SK-N-DZ (cell line): ENCODE data around the gene PIP4K2A.
"Not testable (repeated sequence)": the region's sequence is repeated elsewhere in the genome, so short reads cannot be mapped to it uniquely, and the experiment has no call there.

Experiments
- DNase-seq: peaks from one replicate; pipeline ENCODE4 v3.0.0-alpha.2; 2015; ENCODE audit warnings: low spot score

PIP4K2A gene

DNA sequence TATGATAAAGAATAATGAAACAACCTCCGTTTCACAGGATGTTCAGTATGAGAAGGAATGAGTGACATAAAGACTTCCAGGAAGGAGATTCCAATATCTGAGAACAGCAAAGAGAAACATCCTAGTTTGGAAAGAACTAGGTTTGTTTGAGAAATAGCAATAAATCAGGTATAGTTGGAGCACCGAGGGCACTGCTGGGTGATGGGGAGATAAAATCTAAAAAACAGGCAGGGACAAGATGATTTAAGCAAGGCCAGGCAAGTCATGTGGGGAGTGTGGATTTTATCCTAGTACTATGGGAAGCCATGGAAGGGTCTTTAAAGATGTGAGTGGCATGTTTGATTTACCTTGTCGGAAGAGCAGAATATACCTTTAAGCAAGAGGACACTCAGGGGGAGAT, 199.4 kb downstream of the PIP4K2A start:
- peak; percentile 54 for DNase-seq

DNA sequence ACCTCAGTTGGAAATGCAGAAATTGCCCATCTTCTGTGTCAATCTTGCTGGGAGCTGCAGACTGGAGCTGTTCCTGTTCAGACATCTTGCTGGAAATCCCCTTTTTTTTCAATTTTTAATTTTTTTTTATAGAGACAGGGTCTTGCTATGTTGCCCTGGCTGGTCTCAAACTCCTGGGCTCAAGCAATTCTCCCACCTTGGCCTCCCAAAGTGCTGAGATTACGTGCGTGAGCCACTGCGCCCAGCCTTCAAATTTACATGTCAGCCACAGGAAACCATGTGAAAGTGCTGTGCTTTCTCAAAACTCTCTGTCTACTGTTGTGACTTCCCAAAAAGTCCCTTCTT, 200.0 kb downstream of the PIP4K2A start:
- DNase-seq = not testable (repeated sequence)

DNA sequence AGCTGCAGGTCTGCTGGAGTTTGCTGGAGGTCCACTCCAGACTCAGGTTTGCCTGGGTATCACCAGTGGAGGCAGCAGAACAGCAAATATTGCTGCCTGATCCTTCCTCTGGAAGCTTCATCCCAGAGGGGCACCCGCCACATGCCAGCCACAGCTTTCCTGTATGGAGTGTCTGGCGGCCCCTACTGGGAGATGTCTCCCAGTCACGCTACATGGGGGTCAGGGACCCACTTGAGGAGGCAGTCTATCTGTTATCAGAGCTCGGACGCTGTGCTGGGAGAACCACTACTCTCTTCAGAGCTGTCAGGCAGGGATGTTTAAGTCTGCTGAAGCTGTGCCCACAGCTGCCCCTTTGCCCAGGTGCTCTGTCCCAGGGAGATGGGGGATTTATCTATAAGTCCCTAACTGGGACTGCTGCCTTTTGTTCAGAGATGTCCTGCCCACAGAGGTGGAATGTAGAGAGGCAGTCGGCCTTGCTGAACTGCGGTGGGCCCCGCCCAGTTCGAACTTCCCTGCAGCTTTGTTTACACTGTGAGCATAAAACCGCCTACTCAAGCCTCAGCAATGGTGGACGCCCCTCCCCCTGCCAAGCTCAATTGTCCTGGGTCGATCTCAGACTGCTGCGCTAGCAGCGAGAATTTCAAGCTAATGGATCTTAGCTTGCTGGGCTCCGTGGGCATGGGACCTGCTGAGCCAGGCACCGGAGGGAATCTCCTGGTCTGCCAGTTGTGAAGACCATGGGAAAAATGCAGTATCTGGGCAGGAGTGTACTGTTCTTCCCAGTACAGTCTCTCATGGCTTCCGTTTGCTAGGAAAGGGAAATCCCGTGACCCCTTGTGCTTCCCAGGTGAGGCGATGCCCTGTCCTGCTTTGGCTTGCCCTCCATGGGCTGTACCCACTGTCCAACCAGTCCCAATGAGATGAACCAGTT, 200.6 kb downstream of the PIP4K2A start:
- not testable (repeated sequence) for DNase-seq

DNA sequence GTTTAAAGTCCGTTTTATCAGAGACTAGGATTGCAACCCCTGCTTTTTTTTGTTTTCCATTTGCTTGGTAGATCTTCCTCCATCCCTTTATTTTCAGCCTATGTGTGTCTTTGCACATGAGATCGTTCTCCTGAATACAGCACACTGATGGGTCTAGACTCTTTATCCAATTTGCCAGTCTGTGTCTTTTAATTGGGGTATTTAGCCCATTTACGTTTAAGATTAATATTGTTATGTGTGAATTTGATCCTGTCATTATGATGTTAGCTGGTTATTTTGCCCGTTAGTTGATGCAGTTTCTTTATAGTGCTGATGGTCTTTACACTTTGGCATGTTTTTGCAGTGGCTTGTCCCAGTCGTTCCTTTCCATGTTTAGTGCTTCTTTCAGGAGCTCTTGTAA, 202.4 kb downstream of the PIP4K2A start:
- not testable (repeated sequence) for DNase-seq

DNA sequence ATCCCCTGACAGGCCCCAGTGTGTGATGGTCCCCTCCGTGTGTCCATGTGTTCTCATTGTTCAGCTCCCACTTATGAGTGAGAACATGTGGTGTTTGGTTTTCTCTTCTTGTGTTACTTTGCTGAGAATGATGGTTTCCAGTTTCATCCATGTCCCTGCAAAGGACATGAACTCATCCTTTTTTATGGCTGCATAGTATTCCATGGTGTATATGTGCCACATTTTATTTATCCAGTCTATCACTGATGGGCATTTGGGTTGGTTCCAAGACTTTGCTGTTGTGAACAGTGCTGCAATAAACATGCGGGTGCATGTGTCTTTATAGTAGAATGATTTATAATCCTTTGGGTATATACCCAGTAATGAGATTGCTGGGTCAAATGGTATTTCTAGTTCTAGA, 206.2 kb downstream of the PIP4K2A start:
- DNase-seq = not testable (repeated sequence)

DNA sequence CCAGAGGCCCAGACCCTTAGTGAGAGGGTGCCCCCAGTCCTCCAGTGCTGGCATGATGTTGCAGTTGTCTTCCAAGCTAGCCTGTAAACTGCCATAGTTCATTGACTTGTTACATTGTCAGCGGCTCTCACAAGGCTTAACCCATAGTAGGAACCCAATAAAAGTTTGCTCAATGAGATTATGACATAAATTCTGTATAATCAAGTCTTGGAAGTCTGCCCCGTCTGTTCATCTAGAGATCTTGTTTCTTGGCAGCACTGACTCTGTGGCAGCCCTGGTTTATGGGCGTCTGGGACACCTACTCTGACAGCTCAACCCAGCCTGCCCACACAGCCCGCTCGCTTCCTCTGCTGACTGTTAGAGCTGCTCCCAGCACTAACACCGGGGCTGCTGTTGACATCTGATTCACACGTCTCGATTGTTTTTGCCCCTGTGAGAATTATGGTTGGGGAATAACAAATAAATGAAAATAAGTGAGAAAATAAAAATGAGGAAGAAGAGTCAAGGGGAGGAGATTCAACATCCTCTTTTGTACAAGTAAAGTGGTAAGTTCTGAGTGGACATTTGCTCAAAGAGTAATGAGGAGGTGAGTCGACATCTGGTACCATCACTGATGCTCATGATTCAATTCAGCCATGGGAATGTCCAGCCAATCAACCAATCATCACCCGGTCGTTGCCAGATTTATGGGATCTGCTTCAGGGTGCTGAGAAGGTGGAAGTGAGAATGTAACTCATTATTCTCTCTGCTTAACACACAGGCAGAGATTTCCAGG, 208.3 kb downstream of the PIP4K2A start:
- DNase-seq = no peak

DNA sequence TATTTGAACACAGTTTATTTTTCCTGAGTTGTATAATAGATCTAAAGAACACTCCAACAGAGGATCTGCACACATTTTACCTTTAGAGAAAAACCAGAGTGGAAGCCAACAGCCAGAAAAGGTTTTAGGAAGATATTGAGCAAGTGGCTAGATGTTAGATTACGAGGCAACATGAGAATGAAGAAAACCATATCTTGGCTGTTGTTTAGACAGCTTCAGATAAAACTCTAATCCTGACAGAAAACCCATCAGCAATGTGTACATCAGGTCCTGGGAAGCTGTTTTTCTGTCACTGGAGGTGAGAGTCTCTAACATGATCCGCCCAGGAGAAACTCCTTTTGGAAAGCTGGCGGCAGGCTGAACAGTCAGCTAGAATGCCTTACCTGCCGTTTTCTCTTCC, 209.6 kb downstream of the PIP4K2A start:
- no peak for DNase-seq

DNA sequence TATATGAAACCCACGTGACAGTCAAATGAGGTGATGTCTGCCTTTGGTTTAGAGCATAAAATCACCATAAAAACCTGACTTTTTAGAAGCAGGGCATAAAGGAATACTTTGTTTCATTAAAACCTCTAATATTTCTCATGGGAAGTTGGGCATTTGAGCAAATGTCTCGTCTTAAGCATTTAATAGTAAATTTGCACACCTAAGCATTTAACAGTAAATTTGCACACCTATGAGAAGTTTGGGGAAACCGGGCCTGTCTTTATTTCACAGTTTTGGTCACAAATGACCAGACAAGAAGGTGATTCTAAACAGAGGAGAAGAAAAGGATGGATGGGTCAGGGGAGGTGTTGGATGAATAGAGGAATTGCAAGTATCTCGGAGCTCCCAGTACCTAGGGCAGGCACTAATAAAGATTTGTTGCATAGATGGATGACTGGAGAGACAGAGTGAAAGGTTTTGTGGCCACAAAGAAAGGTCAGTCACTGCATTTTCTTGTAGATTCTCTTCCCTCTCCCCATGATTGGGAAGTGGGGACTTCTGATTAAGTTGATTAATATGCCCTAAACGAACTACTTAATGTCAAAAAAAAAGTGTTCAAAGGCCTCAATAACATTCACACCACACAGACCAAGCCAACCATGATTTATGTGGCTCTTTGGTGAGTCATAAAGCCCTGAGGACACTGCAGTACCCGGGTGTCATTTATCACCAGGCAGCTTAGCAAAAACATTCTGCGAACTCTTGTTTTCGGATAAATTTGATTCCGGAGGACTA, 210.9 kb downstream of the PIP4K2A start:
- no peak for DNase-seq

DNA sequence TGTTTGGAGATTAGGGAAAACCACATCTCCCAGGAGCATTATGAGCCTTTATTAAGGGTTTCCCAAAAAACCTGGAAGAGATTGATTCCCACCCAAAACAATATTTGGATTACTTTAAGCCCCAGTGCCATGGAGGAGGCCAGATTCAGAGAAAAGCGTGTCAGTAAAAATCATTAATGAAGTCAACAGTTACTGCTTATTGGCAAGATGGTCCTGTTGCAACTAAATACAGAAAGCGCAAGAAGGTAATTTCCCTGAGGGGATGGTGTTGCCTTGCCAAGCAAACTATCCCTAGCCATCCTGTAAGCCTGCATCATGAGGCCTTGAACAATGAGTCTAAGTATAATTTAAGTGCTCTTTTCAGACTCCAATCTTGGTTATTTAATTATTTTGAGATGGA, 212.5 kb downstream of the PIP4K2A start:
- no peak for DNase-seq

DNA sequence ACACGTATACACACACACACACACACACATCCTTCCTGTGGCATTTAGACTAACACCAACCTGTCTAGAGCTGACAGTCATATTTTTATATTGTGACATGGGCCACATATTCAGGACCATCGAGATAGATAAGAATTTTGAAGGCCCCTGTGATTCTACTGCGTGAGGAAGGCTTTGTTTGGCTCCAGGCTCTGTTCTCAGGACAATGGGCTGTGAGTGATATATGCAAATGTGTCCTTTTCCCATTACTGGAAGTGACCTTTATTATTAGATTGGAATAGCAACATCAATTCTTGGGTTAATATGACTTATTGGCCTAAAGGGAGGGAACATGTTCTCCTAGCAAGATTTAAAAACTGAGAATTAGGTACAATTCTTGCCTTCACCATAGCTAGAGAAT, 213.0 kb downstream of the PIP4K2A start:
- DNase-seq = no peak

DNA sequence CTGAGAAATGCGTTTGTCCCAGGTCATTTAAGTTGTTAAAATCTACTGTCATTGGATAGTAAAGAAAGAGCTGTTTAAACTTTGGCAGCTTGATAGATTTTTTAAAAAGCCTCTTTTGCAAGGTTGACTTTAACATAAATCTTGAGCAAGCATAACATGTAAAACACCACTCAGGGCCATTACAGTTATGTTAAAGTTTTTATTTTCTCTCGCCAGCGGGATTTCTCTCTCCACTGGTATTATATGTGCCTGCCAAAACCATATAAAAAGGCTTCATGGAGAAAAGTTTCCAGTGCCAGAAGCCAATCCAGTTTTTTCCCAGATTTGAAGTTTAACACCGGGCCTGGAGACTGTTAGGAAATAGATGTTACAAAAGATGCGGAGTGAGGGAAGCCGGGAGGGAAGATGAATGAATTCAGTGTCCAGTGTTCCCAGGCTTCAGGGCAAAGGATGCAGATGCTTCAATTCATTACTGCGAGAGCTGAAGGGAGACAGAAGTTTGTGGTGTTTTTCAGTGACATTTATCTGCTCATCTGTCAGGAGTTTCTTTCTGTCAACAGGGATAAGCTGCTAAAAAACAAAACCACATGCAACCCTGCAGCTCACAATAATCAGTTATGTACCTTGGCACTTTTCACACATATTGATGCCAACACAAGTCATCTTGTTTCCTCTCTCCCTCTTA, 213.6 kb downstream of the PIP4K2A start:
- peak; percentile 23 for DNase-seq

DNA sequence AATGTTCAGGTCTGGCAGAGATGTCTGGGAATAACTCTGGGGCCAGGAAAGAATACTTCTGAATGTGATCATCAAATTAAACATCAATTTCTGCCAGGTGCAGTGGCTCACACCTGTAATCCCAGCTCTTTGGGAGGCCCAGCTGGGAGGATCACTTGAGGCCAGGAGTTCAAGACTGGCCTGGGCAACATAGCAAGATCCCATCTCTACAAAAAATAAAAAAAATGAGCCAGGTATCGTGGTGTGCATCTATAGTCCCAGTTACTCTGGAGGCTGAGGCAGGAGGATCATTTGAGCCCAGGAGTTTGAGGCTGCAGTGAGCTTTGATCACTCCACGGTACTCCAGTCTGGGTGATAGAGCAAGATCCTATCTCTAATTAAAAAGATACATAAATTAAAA, 214.4 kb downstream of the PIP4K2A start:
- DNase-seq = not testable (repeated sequence)

DNA sequence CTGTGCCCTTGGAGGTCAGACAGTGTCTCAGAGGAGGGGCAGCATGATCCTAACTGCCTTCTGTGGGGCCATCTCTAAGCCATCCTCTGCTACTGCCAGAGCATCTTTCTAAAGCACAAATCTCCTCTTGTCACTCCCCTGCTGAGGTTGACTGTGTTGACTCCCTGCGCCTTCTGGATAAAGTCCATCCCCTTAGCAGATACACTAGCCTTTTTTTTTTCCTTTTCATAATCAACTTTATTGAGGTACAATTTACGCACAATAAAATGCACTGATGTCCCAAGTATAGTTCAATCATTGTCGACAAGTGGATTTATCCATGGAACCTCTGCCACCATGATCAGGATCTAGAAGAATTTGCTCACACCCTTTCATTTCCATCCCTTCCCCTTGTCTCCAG, 219.0 kb downstream of the PIP4K2A start:
- no peak for DNase-seq

DNA sequence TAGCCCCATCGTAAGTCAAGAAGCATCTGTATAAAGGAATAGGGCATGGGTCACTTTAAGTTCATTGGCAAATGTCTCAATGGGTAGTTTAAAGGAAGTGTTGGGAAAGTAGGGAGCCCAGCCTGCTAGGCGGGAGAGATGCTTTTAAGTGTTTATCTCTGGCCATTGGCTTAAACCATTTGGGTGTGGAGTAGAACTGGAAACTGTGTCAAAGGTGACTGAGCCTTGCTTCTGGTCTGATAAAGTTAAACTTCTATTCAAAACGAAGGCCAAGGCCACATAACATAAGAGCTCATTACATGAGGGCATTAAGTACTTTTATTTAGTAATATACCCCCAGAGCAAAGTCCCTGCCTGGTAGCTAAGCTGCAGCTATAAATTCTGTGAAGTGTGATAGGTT, 220.4 kb downstream of the PIP4K2A start:
- no peak for DNase-seq

DNA sequence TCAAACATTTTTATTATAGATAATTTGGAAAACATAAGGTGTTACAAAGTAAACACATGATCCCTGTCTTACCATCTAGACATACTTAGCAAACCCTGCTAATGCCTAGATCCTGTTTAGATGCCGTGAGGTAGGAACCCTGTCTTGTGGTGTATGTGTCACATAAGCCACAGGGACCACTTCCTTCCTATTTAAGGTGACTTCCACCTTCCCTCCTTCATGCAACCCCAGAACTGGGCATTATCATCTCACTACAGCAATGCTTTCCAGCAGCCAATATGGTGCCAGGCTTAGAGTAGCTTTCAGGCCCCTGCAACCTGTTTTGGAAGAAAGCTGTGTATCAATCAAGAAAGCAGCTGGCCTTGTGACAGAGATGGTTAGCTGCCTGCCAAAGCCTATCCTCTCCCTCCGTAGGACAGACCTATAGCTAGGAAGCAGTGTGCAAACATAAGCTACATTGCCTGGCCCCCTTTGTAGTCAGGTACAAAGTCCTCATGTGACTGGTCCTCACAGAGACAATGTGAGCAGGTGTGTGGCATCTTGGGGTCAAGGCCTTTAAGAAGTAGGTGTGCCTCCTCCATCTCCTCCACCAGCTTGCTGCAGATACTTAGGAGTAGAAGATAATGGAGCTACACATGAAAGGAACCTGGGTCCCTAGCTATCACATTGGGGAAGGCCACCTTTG, 222.3 kb downstream of the PIP4K2A start:
- DNase-seq = no peak

DNA sequence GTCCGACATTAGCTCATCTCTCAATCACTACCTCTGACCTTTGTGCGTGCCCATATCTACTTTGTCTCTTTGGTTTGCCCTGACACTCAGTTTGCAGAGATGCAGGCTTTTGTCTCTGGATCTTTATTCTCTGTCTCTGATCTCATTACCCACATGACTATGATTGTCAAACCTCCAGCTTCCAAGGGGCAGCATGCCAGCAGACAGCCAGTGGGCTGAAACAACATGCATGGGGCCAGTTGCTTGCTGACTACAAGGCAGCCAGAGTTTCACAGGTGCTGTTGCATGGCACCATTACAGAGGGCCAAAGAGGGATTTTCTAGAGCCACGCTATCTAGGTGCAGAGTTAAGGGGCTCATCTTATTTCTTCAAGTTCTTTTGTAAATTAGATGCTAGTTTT, 222.9 kb downstream of the PIP4K2A start:
- DNase-seq = no peak

DNA sequence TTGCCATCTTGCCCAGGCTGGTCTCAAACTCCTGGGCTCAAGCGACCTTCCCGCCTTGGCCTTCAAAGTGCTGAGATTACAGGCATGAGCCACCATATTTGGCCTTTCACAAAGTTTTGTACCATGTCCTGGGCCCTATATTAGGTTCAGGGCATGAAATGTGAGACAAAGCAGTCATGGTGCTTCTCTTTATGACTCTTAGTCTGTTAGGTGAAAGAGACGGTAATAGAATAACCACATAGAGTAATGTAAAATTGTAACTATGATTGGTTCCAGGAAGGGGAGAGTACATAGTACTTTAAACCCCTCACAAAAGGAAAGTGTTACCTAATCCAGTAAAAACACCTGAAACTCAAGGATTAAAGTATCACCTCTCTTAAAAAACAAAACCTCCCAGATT, 224.4 kb downstream of the PIP4K2A start:
- DNase-seq = no peak

DNA sequence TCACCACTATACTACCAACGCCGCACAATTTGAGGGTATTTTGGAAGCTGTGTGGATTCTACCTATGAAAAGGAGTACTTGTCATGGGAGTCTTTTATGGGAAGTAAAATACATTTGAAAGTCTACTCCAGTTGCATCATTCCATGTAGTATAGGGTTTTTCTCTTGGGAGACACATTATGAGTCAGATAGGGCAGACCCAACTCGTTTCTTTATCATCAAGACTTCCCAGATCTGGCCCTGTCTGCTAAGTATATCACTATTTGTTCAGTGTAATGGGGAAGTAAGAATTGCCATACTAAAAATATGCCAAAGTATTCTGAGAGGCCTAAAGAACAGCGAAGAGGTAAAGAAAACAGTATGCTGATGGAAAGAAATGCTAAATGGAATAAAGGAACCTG, 224.9 kb downstream of the PIP4K2A start:
- no peak for DNase-seq

DNA sequence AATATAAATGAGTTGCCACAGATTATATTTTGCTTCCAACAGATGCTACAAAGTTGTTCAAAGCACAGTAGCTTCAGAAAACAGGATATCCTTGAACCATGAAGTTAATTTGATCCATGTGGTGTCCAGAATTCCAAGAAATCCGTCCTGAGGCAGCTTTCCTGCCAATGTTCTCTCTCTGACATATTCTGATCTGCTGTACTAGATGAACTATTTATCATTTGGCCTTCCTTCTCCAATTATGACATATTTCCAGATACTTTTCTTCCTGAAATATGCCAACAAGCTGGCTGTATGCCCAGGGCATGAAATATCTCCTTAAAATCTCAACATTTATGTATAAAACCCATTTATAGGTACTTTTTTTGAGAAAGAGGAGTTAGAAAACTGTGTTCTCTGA, 227.9 kb downstream of the PIP4K2A start:
- no peak for DNase-seq
